GM18517 (cell line): ENCODE measurements around the gene OR2F2.

Experiments
- ATAC-seq: cut with Tn5 transposase; IDR thresholded peaks from one replicate; pipeline ENCODE4 v1.9.1; 2021; ENCODE audit warnings: mild to moderate bottlenecking, moderate library complexity; ENCODE audit not compliant: unreplicated experiment

Gene OR2F2

GRCh38 chr7:143934526-143935325, at the start of gene OR2F2:
Gene OR2F2 (plus strand): TSS chr7:143935233. CDS start chr7:143935233, 0 bp downstream.
- ATAC-seq, result no peak

- no peak for ATAC-seq
Measured at GRCh38 chr7:143885951-143886350, 49.1 kb upstream of the OR2F2 start.

GRCh38 chr7:143886826-143887477, 48.1 kb upstream of the OR2F2 start:
- no peak for ATAC-seq

- ATAC-seq, result no peak
Measured at GRCh38 chr7:143889068-143889467, 46.0 kb upstream of the OR2F2 start.

- ATAC-seq, result no peak
Measured at GRCh38 chr7:143890558-143890957, 44.5 kb upstream of the OR2F2 start.

GRCh38 chr7:143891457-143891856, 43.6 kb upstream of the OR2F2 start:
- ATAC-seq, result no peak

- peak; percentile 99 for ATAC-seq
Measured at GRCh38 chr7:143892527-143893300, 42.3 kb upstream of the OR2F2 start.

- ATAC-seq, result no peak
Measured at GRCh38 chr7:143896667-143897066, 38.4 kb upstream of the OR2F2 start.

GRCh38 chr7:143898810-143899209, 36.2 kb upstream of the OR2F2 start:
- ATAC-seq, result no peak

- ATAC-seq, result no peak
Measured at GRCh38 chr7:143900230-143900766, 34.7 kb upstream of the OR2F2 start.

GRCh38 chr7:143901332-143901667, 33.7 kb upstream of the OR2F2 start:
- no peak for ATAC-seq

GRCh38 chr7:143901668-143902331, 33.2 kb upstream of the OR2F2 start, which contains the start of gene TCAF1:
Gene TCAF1 (minus strand): TSS chr7:143902176. CDS start chr7:143876608, 25,568 bp downstream.
- peak; percentile 83 for ATAC-seq

GRCh38 chr7:143902332-143902899, 32.6 kb upstream of the OR2F2 start:
- no peak for ATAC-seq

GRCh38 chr7:143905509-143905908, 29.5 kb upstream of the OR2F2 start:
- ATAC-seq, result no peak

- no peak for ATAC-seq
Measured at GRCh38 chr7:143906151-143906550, 28.9 kb upstream of the OR2F2 start.

- ATAC-seq, result no peak
Measured at GRCh38 chr7:143906895-143907294, 28.1 kb upstream of the OR2F2 start.

GRCh38 chr7:143908120-143908519, 26.9 kb upstream of the OR2F2 start:
- no peak for ATAC-seq

- ATAC-seq, result no peak
Measured at GRCh38 chr7:143909863-143910262, 25.2 kb upstream of the OR2F2 start.

- no peak for ATAC-seq
Measured at GRCh38 chr7:143910473-143911248, 24.4 kb upstream of the OR2F2 start.
